MM.1S (cell line): ENCODE results near the gene CENPF.

ENCODE experiments used
- DNase-seq: peaks from one replicate; pipeline ENCODE4 v3.0.0-alpha.2; 2015
- H2AFZ ChIP-seq: fragments of 300-600 bp; sonication (generic); 2 replicates; pipeline ENCODE4 v1.6.0; 2016; ENCODE audit warnings: antibody characterized with exemption, low read length
- H3F3A ChIP-seq: fragments of 300-600 bp; sonication (generic); 2 replicates; pipeline ENCODE4 v1.6.1; 2016; ENCODE audit warnings: mild to moderate bottlenecking, antibody characterized with exemption, low read length, moderate library complexity, mixed read lengths; ENCODE audit not compliant: insufficient read depth
- H3K27ac ChIP-seq: fragments of 300-600 bp; sonication (generic); 2 replicates; pipeline ENCODE4 v1.5.1; 2016; ENCODE audit warnings: mild to moderate bottlenecking, low read length
- H3K27me3 ChIP-seq: fragments of 300-600 bp; sonication (generic); replicated peaks from 2 replicates; pipeline ENCODE4 v1.6.0; 2016; ENCODE audit warnings: low read length; ENCODE audit not compliant: insufficient read depth
- H3K36me3 ChIP-seq: fragments of 300-600 bp; sonication (generic); replicated peaks from 2 replicates; pipeline ENCODE4 v1.6.1; 2016; ENCODE audit warnings: mild to moderate bottlenecking, low read length, mixed read lengths; ENCODE audit not compliant: insufficient read depth
- H3K4me1 ChIP-seq: fragments of 300-600 bp; sonication (generic); 2 replicates; pipeline ENCODE4 v1.6.1; 2016; ENCODE audit warnings: low read length, mixed read lengths
- H3K4me2 ChIP-seq: fragments of 300-600 bp; sonication (generic); 2 replicates; pipeline ENCODE4 v1.6.0; 2016; ENCODE audit warnings: low read depth, low read length
- H3K4me3 ChIP-seq: fragments of 300-600 bp; sonication (generic); 2 replicates; pipeline ENCODE4 v1.5.1; 2016; ENCODE audit warnings: low read length, mixed read lengths
- H3K79me2 ChIP-seq: fragments of 300-600 bp; sonication (generic); 2 replicates; pipeline ENCODE4 v1.6.1; 2016; ENCODE audit warnings: mixed run types, low read length, mixed read lengths
- H3K9ac ChIP-seq: fragments of 300-600 bp; sonication (generic); 2 replicates; pipeline ENCODE4 v1.6.1; 2016; ENCODE audit warnings: low read length, mixed read lengths
- H3K9me2 ChIP-seq: fragments of 300-600 bp; sonication (generic); replicated peaks from 2 replicates; pipeline ENCODE4 v1.6.1; 2016; ENCODE audit warnings: mild to moderate bottlenecking, low read length, mixed read lengths; ENCODE audit not compliant: insufficient read depth
- H3K9me3 ChIP-seq: fragments of 300-600 bp; sonication (generic); replicated peaks from 2 replicates; pipeline ENCODE4 v1.6.1; 2016; ENCODE audit warnings: mild to moderate bottlenecking, low read length, mixed read lengths; ENCODE audit not compliant: insufficient read depth
- H4K20me1 ChIP-seq: fragments of 300-600 bp; sonication (generic); 2 replicates; pipeline ENCODE4 v1.6.1; 2016; ENCODE audit warnings: mild to moderate bottlenecking, low read length, moderate library complexity, mixed read lengths; ENCODE audit not compliant: insufficient read depth
- CTCF ChIP-seq: fragments of 300-600 bp; sonication (generic); IDR thresholded peaks from 2 replicates; pipeline ENCODE4 v1.5.1; 2016; ENCODE audit warnings: antibody characterized with exemption, low read length, mixed read lengths
- EZH2 ChIP-seq: fragments of 300-600 bp; sonication (generic); optimal IDR thresholded peaks from 2 replicates; pipeline ENCODE3; 2017; ENCODE audit warnings: low read depth, mild to moderate bottlenecking, antibody characterized with exemption, low read length, mixed read lengths
- EZH2phosphoT487 ChIP-seq: fragments of 300-600 bp; sonication (generic); IDR thresholded peaks from 2 replicates; pipeline ENCODE4 v1.6.1; 2018; ENCODE audit warnings: antibody characterized with exemption, low read length

Gene CENPF

GRCh38 chr1:214579183-214579582, 23.8 kb upstream of the CENPF start:
- H3K4me3 ChIP-seq = no peak overlapping the region
- H3K4me2 ChIP-seq = no peak overlapping the region
- H3K27me3 ChIP-seq = no peaks in the 10 kb centered on the region
- H3K9me3 ChIP-seq = no peaks in the 10 kb centered on the region
- H3F3A ChIP-seq = no peaks in the 10 kb centered on the region
- no peak for DNase-seq
- no peaks in the 10 kb centered on the region for H3K79me2 ChIP-seq
- H3K4me1 ChIP-seq = peaks cover 7% of the 10 kb centered on the region; the same call in 1 of the 2 replicates
- no peaks in the 10 kb centered on the region for H4K20me1 ChIP-seq
- H3K9ac ChIP-seq = no peak overlapping the region
- TF ChIP-seq CTCF (no peak), EZH2 (no peak), EZH2phosphoT487 (no peak)
- H3K9me2 ChIP-seq = no peaks in the 10 kb centered on the region
- no peak overlapping the region for H2AFZ ChIP-seq
- no peaks in the 10 kb centered on the region for H3K36me3 ChIP-seq
- no peak overlapping the region for H3K27ac ChIP-seq

DNA sequence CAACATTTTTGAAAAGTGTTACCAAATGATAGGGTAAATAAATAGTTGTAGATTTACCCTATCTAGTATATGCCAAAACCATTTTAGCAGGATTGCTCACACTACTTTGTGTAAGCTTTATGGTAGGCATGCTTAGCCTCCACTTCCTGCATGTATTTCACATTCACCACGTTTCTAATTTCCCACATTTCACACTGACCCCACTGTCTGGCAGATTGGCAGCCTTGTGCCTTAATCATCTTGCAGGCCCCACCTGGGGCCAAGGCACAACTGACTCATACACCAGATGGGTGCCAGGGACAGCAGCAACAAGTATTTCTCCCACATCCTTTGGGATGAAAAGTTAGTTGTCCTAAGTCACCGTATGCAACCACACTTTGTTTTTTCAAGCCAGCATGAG, 21.2 kb upstream of the CENPF start:
- Histone ChIP-seq H3K4me1 (no peaks in the 10 kb centered on the region), H3K27ac (no peak overlapping the region), H3K4me3 (no peak overlapping the region), H3K9ac (no peak overlapping the region), H4K20me1 (no peaks in the 10 kb centered on the region), H3K79me2 (no peaks in the 10 kb centered on the region), H3K4me2 (no peak overlapping the region), H2AFZ (no peak overlapping the region), H3K36me3 (no peaks in the 10 kb centered on the region), H3K9me2 (no peaks in the 10 kb centered on the region), H3K27me3 (no peaks in the 10 kb centered on the region), H3F3A (no peaks in the 10 kb centered on the region), H3K9me3 (no peaks in the 10 kb centered on the region)
- TF ChIP-seq CTCF = no peak
- TF ChIP-seq EZH2phosphoT487 = no peak
- TF ChIP-seq EZH2 = no peak
- DNase-seq = no peak

DNA sequence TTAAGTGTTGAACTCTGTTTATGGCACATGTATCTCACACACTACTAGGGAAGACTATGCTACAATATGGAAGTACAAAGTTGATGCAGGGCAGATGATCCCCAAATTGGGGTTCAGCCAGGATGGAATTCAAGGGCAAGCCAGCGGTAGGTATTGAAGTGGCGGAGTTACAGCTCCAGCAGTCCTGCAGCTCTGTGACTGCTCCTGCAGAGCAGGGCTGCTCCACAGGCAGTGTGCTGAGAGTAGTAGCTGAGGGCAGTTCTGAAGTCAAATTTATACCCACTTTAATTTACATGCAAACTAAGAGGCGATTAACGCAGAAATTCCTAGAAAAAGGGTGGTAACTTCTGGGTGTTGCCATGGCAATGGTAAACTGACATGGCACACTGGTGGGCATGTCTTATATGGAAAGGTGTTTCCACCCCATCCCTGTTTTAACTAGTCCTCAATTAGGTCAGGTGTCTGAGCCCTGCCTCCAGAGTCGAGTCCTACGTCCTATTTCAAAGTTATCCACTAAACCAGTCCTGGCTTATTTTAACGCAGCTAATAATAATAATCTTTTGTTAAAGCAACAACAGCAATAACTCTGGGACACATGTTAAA, 20.6 kb upstream of the CENPF start:
- no peaks in the 10 kb centered on the region for H3K9me3 ChIP-seq
- H3K36me3 ChIP-seq = no peaks in the 10 kb centered on the region
- H2AFZ ChIP-seq = no peak overlapping the region
- TF ChIP-seq EZH2phosphoT487 = no peak
- no peaks in the 10 kb centered on the region for H3K27me3 ChIP-seq
- H3K27ac ChIP-seq = no peak overlapping the region
- no peaks in the 10 kb centered on the region for H3F3A ChIP-seq
- no peak overlapping the region for H3K4me2 ChIP-seq
- H3K4me1 ChIP-seq = no peaks in the 10 kb centered on the region
- H3K4me3 ChIP-seq = no peak overlapping the region
- no peaks in the 10 kb centered on the region for H3K79me2 ChIP-seq
- H4K20me1 ChIP-seq = no peaks in the 10 kb centered on the region
- no peaks in the 10 kb centered on the region for H3K9me2 ChIP-seq
- H3K9ac ChIP-seq = no peak overlapping the region
- no peak for DNase-seq

DNA sequence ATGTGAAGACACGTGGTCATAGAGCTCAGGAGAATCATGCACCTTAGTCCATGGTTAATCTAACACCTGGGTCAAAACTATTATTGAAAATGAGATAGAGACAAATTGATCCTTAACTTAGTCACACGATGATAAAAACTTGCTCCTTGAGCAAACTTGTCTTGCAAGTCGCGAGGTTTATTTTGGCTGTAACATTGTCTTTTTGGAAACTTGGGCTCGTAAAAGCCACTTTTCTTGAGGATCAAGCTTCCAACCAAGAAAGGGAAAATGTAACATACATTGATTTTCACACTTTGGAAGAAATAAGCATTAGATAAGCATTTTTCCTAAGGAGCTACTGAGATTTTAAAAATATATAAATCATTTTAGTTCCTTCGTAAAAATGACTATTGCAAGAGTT, 19.9 kb upstream of the CENPF start:
- H3K4me3 ChIP-seq = no peak overlapping the region
- DNase-seq = no peak
- no peaks in the 10 kb centered on the region for H3K4me1 ChIP-seq
- no peak overlapping the region for H3K27ac ChIP-seq
- H3K79me2 ChIP-seq = no peaks in the 10 kb centered on the region
- no peak for TF ChIP-seq CTCF
- no peak for TF ChIP-seq EZH2phosphoT487
- TF ChIP-seq EZH2 = no peak
- H3K27me3 ChIP-seq = no peaks in the 10 kb centered on the region
- no peaks in the 10 kb centered on the region for H3K36me3 ChIP-seq
- no peaks in the 10 kb centered on the region for H3K9me2 ChIP-seq
- no peaks in the 10 kb centered on the region for H4K20me1 ChIP-seq
- H3K9me3 ChIP-seq = no peaks in the 10 kb centered on the region
- no peak overlapping the region for H3K9ac ChIP-seq
- no peak overlapping the region for H3K4me2 ChIP-seq
- H2AFZ ChIP-seq = no peak overlapping the region
- H3F3A ChIP-seq = no peaks in the 10 kb centered on the region
